ENCODE measurements around the gene TUT7. TPM values are rescaled to one million over a fixed set of nuclear protein-coding genes. Genes with fewer than 3 reads are reported as not detected.
"Not testable (repeated sequence)": the region's sequence is repeated elsewhere in the genome, so short reads cannot be mapped to it uniquely, and the experiment has no call there.

The TUT7 gene
- polyA plus RNA-seq, 1 donor from 2014 or later = 26.2 TPM

- H3K36me3 Mint-ChIP-seq = peaks cover 2% of the 10 kb centered on the region
Measured at GRCh38 chr9:86300701-86301100, 53.5 kb downstream of the TUT7 start.

GRCh38 chr9:86298873-86299272 is 55.3 kb downstream of the TUT7 start:
- Mint-ChIP-seq H3K4me3 (no peak overlapping the region), H3K27ac (no peak overlapping the region), H3K27me3 (no peaks in the 10 kb centered on the region), H3K36me3 (peaks cover 2% of the 10 kb centered on the region), H3K9me3 (no peaks in the 10 kb centered on the region), H3K4me1 (peaks cover 0 to 4% (median 1%) of the 10 kb centered on the region in 3 donors)

More at GRCh38 chr9:86300701-86301100, 53.5 kb downstream of the TUT7 start:
- H3K9me3 Mint-ChIP-seq = no peaks in the 10 kb centered on the region
- no peaks in the 10 kb centered on the region for H3K27me3 Mint-ChIP-seq
- H3K27ac Mint-ChIP-seq = no peak overlapping the region
- no peak overlapping the region for H3K4me3 Mint-ChIP-seq
- H3K4me1 Mint-ChIP-seq = peaks cover 0 to 4% (median 1%) of the 10 kb centered on the region in 3 donors

DNA sequence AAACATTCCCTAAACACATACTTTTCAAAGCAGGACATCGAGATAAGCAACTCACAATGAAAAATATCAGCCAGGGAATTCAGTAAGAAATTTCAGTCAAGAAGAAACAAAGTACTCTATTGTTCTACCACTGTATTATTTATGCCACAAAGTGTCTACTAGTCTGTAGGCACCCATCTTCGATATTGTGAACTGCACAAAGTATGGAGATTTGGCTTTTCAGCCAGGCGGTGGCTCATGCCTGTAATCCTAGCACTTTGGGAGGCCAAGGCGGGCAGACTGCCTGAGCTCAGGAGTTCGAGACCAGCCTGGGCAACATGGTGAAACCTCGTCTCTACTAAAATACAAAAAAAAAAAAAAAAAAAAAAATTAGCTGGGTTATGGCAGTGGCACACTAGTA is 63.9 kb downstream of the TUT7 start:
- H3K27ac Mint-ChIP-seq, H3K4me3 Mint-ChIP-seq: not testable (repeated sequence)

GRCh38 chr9:86288499-86289198 is 65.6 kb downstream of the TUT7 start:
- no peaks in the 10 kb centered on the region for H3K27me3 Mint-ChIP-seq
- H3K36me3 Mint-ChIP-seq = peaks cover 1% of the 10 kb centered on the region
- H3K4me1 Mint-ChIP-seq = peaks cover 0 to 4% (median 1%) of the 10 kb centered on the region in 3 donors
- H3K27ac Mint-ChIP-seq = peak overlapping the region in 1 of 3 donors; percentile 39
- H3K9me3 Mint-ChIP-seq = no peaks in the 10 kb centered on the region
- H3K4me3 Mint-ChIP-seq = no peak overlapping the region

More for the DNA sequence above, 63.9 kb downstream of the TUT7 start:
- not testable (repeated sequence) for H3K27me3 Mint-ChIP-seq, H3K9me3 Mint-ChIP-seq, H3K36me3 Mint-ChIP-seq, H3K4me1 Mint-ChIP-seq

DNA sequence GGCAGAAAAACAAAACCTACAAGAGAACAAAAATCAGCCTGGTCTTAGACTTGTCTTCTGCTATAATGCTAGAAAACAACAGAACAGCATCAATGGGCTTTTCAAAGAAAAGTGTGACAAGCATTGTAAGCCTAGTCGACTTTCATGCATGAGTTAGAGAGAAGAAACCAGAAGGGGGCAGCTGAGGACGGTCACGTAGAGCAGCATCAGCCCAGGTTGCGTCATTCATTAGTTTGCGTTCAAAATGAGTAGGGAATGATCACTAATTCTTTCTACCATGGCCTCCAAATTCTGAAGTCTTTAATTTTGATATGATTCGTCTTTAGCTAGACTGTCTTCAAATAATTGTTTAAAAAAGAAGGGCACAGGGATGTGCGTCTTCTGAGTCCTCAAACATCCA is 67.2 kb downstream of the TUT7 start:
- peaks cover 0 to 10% (median 2%) of the 10 kb centered on the region in 3 donors for H3K4me1 Mint-ChIP-seq
- peak overlapping the region in 1 of 4 donors; percentile 28 for H3K4me3 Mint-ChIP-seq
- H3K9me3 Mint-ChIP-seq = no peaks in the 10 kb centered on the region
- peak overlapping the region in 2 of 3 donors; percentile 35 to 54 for H3K27ac Mint-ChIP-seq
- H3K36me3 Mint-ChIP-seq = no peaks in the 10 kb centered on the region
- H3K27me3 Mint-ChIP-seq = no peaks in the 10 kb centered on the region

GRCh38 chr9:86286278-86286677 is 67.9 kb downstream of the TUT7 start:
- Mint-ChIP-seq H3K27me3 (no peaks in the 10 kb centered on the region), H3K27ac (peak overlapping the region in 2 of 3 donors; percentile 54 to 78), H3K4me1 (peaks cover 4 to 13% (median 5%) of the 10 kb centered on the region in 3 donors), H3K9me3 (no peaks in the 10 kb centered on the region), H3K4me3 (peak overlapping the region in 1 of 4 donors; percentile 61), H3K36me3 (no peaks in the 10 kb centered on the region)

- Mint-ChIP-seq H3K27me3 (no peaks in the 10 kb centered on the region), H3K36me3 (no peaks in the 10 kb centered on the region), H3K4me3 (peak overlapping the region in 1 of 4 donors; percentile 61), H3K4me1 (peaks cover 10 to 17% (median 12%) of the 10 kb centered on the region in 3 donors), H3K27ac (peak overlapping the region; percentile 18 to 71 (median 19)), H3K9me3 (no peaks in the 10 kb centered on the region)
Measured at GRCh38 chr9:86285261-86285660, 68.9 kb downstream of the TUT7 start.

- H3K27me3 Mint-ChIP-seq = no peaks in the 10 kb centered on the region
- H3K27ac Mint-ChIP-seq = peak overlapping the region; percentile 86 to 99 (median 97)
- H3K9me3 Mint-ChIP-seq = no peaks in the 10 kb centered on the region
- H3K4me3 Mint-ChIP-seq = peak overlapping the region; percentile 92 to 96 (median 94)
- H3K36me3 Mint-ChIP-seq = no peaks in the 10 kb centered on the region
- H3K4me1 Mint-ChIP-seq = peaks cover 18 to 26% (median 20%) of the 10 kb centered on the region in 3 donors
Measured at GRCh38 chr9:86282979-86283535, 71.2 kb downstream of the TUT7 start.

- Mint-ChIP-seq H3K9me3 (no peaks in the 10 kb centered on the region), H3K27me3 (no peaks in the 10 kb centered on the region), H3K27ac (peak within 1 kb of the TSS; percentile 86 to 99 (median 97)), H3K4me1 (peaks cover 19 to 29% (median 20%) of the 10 kb centered on the region in 3 donors), H3K36me3 (no peaks in the 10 kb centered on the region), H3K4me3 (peak within 1 kb of the TSS; percentile 92 to 96 (median 94))
Measured at GRCh38 chr9:86282077-86282978, 71.9 kb downstream of the TUT7 start, which contains the start of gene ISCA1. Gene ISCA1 (minus strand): TSS chr9:86282538. CDS start chr9:86282458, 80 bp downstream.

DNA sequence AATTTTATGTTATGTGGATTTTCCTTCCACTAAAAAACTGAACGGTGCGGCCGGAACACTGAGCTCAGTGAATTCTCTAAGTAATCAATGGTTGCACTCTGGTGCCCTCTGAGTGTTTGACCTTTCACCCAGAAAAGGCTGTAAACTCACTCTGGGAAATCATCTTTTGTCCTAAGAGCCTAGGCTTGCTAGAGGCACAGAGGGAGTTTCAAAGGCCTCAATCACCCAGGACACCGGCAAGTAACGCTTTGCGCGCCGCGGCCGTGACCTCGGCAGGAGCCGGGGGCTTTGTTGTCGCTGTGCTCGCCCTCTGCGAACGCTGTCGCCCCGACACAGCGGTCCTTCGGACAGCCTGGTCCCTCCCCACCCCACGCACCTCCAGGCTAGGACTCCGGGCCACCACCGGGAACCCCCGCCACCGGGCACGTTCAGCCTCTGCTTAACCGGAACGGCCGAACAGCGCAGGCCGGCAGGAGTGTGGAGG is 72.6 kb downstream of the TUT7 start:
- peak overlapping the region; percentile 86 to 97 (median 90) for H3K27ac Mint-ChIP-seq

GRCh38 chr9:86280580-86280979 is 73.6 kb downstream of the TUT7 start:
- Mint-ChIP-seq H3K9me3 (no peaks in the 10 kb centered on the region), H3K36me3 (peaks cover 4% of the 10 kb centered on the region), H3K4me3 (peak overlapping the region in 3 of 4 donors; percentile 16 to 96 (median 92)), H3K27ac (peak overlapping the region in 1 of 3 donors; percentile 86), H3K27me3 (no peaks in the 10 kb centered on the region), H3K4me1 (peaks cover 20 to 34% (median 23%) of the 10 kb centered on the region in 3 donors)

More for the DNA sequence above, 72.6 kb downstream of the TUT7 start:
- H3K4me3 Mint-ChIP-seq = peak overlapping the region; percentile 92 to 96 (median 94)
- H3K36me3 Mint-ChIP-seq = peaks cover 4% of the 10 kb centered on the region
- H3K9me3 Mint-ChIP-seq = no peaks in the 10 kb centered on the region
- no peaks in the 10 kb centered on the region for H3K27me3 Mint-ChIP-seq
- peaks cover 20 to 34% (median 23%) of the 10 kb centered on the region in 3 donors for H3K4me1 Mint-ChIP-seq

DNA sequence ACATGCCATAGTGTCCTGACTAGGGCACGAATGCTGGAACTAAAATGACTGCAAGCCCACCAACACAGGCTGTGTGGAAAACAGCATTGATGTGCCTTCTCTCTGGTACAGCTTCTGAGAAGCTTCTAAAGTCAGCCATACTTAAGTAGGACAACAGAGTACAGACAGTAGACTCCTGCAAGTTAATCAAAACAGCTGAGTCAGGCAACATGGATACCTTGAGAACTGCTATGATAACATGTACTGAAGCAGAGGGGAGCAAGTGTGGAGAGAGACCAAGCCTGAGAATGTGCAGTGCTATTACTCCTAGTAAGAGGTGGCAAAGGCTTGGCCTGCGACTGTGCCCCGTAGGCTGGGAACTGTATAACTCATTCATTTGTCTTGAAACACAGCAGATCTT is 74.4 kb downstream of the TUT7 start:
- Mint-ChIP-seq H3K4me3 (peak overlapping the region in 2 of 4 donors; percentile 50 to 69), H3K36me3 (peaks cover 4% of the 10 kb centered on the region), H3K27me3 (no peaks in the 10 kb centered on the region), H3K9me3 (no peaks in the 10 kb centered on the region), H3K4me1 (peaks cover 20 to 35% (median 23%) of the 10 kb centered on the region in 3 donors), H3K27ac (no peak overlapping the region)

- H3K27ac Mint-ChIP-seq = peak overlapping the region in 1 of 3 donors; percentile 63
- no peaks in the 10 kb centered on the region for H3K27me3 Mint-ChIP-seq
- H3K9me3 Mint-ChIP-seq = no peaks in the 10 kb centered on the region
- peak overlapping the region in 1 of 4 donors; percentile 22 for H3K4me3 Mint-ChIP-seq
- peaks cover 18 to 27% (median 23%) of the 10 kb centered on the region in 3 donors for H3K4me1 Mint-ChIP-seq
- H3K36me3 Mint-ChIP-seq = peaks cover 4% of the 10 kb centered on the region
Measured at GRCh38 chr9:86277072-86277471, 77.1 kb downstream of the TUT7 start.

DNA sequence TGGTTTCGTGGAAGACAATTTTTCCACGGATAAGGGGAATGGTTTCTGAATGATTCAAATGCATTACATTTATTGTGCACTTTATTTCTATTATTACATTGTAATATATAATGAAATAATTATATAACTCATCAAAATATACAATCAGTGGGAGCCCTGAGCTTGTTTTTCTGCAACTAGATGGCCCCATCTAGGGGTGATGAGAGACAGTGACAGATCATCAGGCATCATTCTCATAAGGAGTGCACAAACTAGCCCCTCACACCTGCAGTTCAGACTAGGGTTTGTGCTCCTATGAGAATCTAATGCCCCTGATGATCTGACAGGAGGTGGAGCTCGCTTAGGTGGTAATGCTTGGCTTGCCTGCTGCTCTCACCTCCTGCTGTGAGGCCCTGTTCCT is 78.2 kb downstream of the TUT7 start:
- Mint-ChIP-seq H3K36me3 (peaks cover 4% of the 10 kb centered on the region), H3K4me3 (no peak overlapping the region), H3K4me1 (peaks cover 12 to 20% (median 15%) of the 10 kb centered on the region in 3 donors), H3K27me3 (no peaks in the 10 kb centered on the region), H3K27ac (no peak overlapping the region), H3K9me3 (no peaks in the 10 kb centered on the region)

Measured in IgD-negative memory B cell (primary cell).